VCaP (cell line): ENCODE data around the gene MINDY4.

Experiments used
- H3K27ac ChIP-seq: fragments of 450-650 bp; 2 replicates; pipeline ENCODE4 v1.5.1; 2017
- TF ChIP-seq, protein P1 (sequence below): fragments of 450-650 bp; conservative IDR thresholded peaks from 2 replicates; pipeline ENCODE4 v1.5.1; 2017; ENCODE audit warnings: mild to moderate bottlenecking, moderate library complexity

Gene MINDY4

DNA sequence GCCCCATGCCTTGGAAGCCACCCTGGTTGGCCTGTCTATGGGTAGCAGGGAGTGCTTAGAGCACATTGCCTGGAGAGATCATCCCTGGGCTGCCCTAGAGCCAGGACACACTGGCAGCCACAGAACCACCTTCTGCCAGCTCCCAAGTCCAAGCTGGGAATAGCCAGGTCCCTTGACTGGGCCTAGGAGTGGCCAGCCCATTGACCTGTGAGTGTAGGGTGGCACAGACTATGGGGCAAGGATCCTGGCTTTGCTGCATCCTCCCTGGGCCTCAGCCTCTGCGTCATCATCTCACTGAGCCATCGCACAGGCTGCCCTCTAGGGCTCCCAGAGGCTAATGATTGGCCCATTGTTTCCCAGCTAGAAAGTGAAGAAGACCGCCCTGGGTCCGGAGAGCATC, 147.5 kb downstream of the MINDY4 start:
- no peak overlapping the region for H3K27ac ChIP-seq
- TF ChIP-seq, protein P1, sequence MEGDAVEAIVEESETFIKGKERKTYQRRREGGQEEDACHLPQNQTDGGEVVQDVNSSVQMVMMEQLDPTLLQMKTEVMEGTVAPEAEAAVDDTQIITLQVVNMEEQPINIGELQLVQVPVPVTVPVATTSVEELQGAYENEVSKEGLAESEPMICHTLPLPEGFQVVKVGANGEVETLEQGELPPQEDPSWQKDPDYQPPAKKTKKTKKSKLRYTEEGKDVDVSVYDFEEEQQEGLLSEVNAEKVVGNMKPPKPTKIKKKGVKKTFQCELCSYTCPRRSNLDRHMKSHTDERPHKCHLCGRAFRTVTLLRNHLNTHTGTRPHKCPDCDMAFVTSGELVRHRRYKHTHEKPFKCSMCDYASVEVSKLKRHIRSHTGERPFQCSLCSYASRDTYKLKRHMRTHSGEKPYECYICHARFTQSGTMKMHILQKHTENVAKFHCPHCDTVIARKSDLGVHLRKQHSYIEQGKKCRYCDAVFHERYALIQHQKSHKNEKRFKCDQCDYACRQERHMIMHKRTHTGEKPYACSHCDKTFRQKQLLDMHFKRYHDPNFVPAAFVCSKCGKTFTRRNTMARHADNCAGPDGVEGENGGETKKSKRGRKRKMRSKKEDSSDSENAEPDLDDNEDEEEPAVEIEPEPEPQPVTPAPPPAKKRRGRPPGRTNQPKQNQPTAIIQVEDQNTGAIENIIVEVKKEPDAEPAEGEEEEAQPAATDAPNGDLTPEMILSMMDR, result no peak

DNA sequence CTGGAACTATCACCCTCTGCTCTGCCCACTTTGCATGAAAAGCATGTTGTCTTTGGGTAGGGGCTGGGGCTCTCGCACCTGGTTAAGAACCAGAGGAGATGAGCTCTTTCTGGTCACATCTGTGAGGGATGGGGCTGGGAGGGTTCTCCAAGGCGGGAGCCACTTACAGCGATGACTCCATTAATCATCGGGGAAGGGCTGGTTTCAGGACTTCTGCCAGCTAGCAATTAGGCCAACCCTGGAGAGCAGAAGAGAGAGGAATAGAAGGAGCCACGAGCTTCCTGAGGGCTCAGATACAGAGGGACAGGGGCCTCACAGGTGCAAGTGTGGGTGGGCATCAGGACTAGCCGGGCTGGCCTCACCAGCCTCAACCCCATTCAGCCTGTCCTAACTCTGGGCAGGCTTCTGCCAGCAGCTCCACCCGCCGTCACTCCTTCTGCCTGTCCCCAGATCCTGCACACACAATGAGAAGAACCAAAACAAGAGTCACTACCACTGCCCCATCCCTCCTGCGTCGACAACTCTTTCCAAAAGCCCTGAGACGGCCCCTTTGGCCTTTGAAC, 148.9 kb downstream of the MINDY4 start:
- TF ChIP-seq, protein P1, result no peak
- no peak overlapping the region for H3K27ac ChIP-seq

DNA sequence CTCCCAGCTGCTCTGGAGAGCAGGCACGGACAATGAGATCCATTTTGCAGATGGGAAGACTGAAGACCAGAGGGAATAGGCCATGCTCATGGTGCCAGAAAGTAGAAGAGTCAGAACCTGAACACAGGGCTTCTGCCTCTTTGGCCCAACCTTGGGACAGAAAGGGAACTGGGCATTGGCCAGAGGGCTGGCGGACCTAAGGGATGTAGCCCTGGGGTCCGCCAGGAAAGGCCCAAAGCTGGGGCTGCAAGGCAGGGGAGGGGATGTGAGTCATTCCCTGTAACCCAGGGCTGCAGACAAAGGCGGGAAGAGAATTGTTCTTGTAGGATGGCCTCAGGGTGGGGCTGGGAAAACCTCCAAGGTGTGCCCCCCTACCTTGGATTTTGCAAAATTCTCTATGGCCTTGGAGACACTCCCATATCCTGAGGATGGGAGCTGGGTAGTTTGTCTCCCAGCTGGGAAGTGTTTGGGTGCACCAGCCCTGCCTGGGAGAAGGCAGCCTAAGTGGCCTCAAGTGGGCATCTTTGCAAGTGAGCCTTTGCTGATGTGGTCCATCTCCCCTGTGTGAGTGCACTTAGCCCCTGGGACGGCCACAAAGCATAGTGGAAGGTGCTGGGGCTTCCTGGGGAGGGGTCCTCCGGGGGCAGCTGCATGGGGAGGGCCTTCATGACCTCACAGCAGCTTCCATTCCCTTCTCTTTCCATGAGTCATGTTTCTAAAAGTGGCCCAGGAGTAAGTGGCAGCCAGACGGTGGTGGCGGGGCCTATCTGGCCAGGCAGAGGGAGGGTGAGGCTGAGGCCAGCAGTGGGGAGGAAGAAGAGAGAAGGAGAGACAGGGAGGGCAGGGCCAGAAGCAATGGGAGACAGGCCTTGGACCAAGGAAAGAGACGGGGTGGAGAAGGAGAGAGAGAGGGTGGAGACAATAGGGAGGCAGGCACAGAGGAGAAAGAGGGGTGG, 149.6 kb downstream of the MINDY4 start:
- TF ChIP-seq, protein P1, result no peak
- no peak overlapping the region for H3K27ac ChIP-seq

DNA sequence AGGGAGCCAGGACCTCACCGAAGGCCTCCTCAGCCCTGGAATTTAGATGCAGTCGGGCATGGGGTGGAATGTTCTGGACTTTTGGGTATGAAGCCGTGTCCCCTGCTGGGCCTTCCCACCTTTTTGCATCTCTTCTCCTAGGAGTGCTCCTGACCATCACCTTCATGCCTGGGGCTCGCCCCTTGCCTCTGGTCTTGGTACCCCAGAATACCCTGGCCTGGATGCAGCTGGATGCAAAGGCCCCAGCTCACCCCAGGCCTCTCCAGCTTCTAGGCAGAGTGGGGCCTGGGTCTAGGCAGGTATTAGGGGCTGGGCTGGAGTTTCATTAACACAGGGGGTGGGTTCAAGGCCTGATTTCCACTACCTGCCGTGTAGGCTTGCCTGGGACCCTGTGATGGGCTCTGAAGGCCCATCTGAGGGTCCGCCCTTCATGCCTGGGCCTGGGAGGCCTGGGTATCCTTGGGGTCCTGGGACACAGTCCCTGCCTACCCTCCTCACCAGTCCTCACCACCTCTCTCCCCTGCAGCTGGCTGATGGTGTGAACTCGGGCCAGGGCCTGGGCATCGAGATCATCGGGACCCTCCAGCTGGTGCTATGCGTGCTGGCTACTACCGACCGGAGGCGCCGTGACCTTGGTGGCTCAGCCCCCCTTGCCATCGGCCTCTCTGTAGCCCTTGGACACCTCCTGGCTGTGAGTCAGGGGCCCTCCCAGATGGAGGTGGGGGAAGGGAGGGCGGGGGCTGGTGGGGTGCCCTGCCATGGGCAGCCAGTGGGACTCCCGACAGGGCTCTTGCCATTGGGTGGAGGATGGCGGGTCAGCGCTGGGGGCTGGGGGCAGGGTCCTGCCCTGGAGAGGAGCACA, 150.6 kb downstream of the MINDY4 start:
- no peak overlapping the region for H3K27ac ChIP-seq
- TF ChIP-seq, protein P1, result no peak

DNA sequence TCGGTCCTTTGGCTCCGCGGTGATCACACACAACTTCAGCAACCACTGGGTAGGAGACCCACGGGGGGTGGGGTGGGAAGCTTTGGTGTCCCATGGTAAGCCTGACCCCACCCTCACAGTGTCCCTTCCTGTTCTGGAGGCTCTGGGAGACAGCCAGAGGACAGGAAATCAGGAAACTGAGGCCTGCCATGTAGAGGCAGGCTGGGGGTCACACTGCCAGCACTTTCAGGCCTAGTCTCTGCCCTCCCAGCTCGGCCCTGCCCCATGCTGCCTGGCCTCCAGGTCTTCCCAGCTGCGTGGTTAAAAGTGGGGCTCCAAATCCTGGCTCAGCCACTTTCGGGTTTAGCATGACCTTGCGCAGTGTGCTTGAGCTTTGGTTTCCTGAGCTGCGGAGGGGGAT, 151.4 kb downstream of the MINDY4 start:
- TF ChIP-seq, protein P1, result no peak
- H3K27ac ChIP-seq, result no peak overlapping the region

DNA sequence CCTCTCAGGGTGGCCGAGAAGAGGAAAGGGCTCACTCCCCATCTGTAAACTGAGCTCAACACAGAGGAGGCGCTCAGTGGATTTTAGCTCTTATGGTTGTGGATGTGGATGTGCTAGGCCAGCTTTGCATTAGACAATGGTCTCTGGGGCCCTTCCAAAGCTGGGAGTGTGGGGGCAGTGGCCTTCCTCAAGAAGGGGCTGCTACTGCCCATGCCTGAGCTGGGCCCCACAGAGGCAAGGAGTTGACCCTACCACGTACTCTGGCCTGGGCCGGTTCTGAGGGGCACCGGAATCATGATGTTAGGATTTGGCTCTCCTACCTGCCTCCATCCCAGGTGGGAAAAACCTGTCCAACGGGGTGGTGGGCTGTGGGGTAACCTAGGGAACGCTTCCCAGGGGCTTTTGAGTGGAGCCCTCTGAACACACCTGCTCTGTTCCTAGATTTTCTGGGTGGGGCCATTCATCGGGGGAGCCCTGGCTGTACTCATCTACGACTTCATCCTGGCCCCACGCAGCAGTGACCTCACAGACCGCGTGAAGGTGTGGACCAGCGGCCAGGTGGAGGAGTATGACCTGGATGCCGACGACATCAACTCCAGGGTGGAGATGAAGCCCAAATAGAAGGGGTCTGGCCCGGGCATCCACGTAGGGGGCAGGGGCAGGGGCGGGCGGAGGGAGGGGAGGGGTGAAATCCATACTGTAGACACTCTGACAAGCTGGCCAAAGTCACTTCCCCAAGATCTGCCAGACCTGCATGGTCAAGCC, 152.0 kb downstream of the MINDY4 start:
- no peak overlapping the region for H3K27ac ChIP-seq
- TF ChIP-seq, protein P1, result no peak
